MV-4-11 (cell line): ENCODE measurements around the gene SOX2.

Experiments
- DNase-seq: peaks from one replicate; lab custom pipeline; 2025; lab: John Stamatoyannopoulos, UW

SOX2 gene

DNA sequence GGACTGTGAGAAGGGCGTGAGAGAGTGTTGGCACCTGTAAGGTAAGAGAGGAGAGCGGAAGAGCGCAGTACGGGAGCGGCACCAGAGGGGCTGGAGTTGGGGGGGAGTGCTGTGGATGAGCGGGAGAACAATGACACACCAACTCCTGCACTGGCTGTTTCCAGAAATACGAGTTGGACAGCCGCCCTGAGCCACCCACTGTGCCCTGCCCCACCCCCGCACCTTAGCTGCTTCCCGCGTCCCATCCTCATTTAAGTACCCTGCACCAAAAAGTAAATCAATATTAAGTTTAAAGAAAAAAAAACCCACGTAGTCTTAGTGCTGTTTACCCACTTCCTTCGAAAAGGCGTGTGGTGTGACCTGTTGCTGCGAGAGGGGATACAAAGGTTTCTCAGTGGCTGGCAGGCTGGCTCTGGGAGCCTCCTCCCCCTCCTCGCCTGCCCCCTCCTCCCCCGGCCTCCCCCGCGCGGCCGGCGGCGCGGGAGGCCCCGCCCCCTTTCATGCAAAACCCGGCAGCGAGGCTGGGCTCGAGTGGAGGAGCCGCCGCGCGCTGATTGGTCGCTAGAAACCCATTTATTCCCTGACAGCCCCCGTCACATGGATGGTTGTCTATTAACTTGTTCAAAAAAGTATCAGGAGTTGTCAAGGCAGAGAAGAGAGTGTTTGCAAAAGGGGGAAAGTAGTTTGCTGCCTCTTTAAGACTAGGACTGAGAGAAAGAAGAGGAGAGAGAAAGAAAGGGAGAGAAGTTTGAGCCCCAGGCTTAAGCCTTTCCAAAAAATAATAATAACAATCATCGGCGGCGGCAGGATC lies at the start of gene SOX2:
Gene SOX2, plus strand, starts transcription at position 601 of the 811 bp plus-strand sequence. CDS start 436 bp downstream, outside the sequence.
- DNase-seq, result no peak

DNA sequence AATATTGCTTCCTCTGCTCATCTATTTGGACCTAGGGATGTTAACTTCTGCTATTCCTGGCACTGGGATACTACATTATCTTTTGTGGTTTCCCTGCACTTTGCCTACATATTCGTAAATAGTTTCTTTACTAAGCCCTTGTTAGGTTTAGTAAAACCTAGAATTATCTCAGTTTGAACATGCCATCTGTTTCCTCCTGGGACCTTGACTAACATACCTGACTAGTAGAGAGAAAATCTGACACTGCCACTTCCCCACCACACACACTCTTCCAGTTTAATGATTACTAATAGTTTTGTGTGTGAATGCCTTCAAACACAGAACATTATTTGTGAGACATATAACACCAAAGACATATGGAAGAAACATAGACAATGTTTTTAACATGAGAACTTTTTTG lies 28.2 kb upstream of the SOX2 start:
- no peak for DNase-seq

- DNase-seq, result no peak
Observed at GRCh38 chr3:181687190-181687589, 24.5 kb upstream of the SOX2 start.

- no peak for DNase-seq
Observed at GRCh38 chr3:181687731-181688130, 24.0 kb upstream of the SOX2 start.

GRCh38 chr3:181689546-181689945 lies 22.2 kb upstream of the SOX2 start:
- DNase-seq, result no peak

GRCh38 chr3:181690769-181691168 lies 21.0 kb upstream of the SOX2 start:
- no peak for DNase-seq

- DNase-seq, result no peak
Observed at GRCh38 chr3:181691901-181692300, 19.8 kb upstream of the SOX2 start.

DNA sequence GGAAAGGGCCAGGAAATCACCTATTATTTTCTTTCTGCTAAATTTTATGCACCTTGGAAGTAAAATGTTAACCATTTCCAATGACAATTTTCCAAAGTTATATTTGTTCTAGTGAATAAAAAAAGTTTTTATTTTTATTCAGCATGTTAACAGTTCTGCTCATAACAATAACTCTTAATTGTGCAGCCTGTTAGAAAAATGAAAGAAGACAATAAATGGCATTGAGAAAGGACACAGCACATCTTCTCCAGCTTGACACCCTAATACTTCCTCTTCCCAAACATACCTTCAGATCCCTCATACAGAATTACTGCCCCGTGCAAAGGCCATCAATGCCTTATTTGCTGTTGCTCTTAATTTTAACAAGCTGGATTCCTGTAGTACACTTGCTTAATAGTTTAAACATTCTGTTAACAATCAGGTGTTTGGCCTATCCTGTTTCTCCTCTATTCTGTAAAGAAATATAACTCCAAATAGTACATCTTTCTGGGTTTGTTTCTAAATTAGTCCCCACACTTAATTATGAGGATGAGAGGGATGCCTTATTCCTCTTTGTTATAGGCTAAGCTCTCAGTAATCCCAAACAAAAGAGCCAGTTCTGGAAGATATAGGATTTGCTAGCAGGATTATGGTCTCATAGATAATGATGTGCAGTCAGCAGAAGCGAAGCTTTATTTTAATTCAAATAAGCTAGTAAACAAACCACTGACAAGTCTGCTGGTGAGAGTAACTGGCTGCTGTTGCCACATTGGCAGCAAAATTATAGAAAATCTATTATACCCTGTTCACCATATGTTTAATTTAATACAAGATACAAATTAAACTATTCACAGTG lies 19.2 kb upstream of the SOX2 start:
- DNase-seq, result no peak

DNA sequence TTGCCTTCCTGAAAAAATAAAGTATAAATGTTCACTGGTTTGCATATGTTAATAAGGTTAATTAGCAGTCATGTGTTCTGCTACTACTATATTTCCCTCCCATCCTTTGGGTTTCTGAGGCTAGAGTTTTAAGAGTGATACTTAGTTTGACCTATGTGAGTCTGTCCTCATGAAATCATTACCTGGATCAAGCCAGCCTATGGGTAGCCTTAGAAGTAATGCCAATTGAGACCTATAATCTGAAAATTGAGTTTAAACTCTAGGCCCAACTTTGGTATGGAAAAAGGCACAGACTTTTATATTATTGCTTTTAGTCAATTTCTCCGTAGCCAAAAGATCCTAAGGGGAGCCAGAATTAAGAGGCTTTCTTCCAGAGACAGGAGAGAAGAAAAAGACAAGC lies 18.4 kb upstream of the SOX2 start:
- DNase-seq, result no peak

DNA sequence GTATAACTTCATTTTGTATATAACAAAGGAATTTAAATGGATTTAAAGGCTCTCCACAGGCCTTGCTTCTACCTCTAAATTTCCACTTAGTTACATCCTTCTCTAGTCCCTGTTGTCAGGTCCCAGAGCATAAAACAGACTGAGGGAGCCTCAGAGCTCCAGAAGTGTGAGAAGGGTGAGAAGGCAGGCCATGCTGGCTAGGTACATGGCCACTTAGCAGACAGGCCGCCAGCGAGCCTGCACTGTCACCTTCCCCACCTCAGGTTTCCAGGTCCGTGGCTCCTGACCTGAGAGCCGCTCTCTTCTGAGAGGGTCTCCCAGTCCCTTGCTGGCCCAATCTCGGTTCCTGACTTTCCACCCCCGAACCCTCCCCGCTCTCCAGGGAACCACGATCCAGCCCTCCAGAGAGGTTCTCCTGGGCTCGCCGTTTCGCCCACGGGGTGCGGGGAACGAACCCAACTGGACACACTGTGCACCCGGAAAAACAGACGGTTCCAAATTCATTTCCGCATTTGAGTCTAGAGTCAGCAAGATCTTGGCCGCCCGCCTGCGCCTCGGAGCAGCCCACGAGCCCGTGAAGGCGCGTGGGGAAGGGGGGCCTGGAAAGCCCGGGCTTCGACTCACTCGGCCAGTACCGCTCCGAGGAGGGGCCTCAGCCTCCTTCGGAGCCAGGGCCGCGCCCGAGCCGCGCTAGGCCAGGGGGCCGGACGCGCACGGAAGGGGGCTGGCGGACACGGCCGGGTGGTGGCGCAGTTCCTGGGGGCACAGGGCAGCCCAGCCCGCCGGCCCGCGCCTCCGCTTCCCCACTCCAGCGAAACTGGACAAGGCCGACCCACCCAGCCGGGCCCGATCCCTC lies 16.7 kb upstream of the SOX2 start:
- no peak for DNase-seq

DNA sequence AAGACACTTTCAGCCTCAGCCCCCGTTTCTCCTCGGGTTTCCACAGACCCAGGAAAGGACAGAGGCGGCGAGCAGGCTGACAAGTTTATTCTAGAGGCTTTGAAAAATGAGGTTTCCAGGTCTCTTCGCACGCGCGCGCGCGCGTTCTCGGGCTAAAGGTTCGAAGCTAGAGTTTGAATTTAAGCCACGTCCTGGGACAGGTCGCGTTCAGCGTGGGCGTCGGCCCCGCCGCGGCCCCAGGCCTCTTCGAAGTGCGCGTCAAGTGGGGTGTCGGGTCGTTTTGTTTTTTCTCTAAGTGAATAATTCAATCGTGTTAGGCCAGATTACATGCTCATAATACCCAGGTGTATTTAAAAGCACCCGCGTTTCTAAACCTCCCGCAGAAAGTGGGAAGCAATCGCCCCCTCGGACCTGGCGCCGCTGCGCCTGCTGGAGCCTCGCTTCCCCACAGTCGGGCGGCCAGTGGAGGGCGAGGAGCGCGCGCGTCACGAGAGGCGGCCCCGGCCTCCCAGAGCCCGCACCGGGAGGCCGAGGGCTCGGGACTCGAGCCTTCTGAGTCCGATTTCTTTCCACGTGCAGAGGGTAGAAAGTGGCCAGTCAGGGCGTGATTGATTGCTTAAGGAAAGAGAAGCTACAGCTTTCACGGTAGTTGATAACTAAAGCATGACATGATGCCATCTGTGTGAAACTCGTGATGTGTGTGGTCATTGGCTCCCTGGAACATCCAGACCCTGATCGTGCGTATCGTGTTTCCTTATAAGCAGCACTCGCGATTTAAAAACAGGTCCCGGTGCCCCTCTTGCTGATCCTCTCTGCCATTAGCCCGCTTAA lies 15.8 kb upstream of the SOX2 start:
- no peak for DNase-seq

- DNase-seq, result no peak
Observed at GRCh38 chr3:181696626-181697230, 15.0 kb upstream of the SOX2 start.

- DNase-seq, result no peak
Observed at GRCh38 chr3:181698263-181698954, 13.3 kb upstream of the SOX2 start.

GRCh38 chr3:181699171-181699903 lies 12.4 kb upstream of the SOX2 start:
- no peak for DNase-seq

GRCh38 chr3:181700168-181701087 lies 11.3 kb upstream of the SOX2 start:
- DNase-seq, result peak; percentile 59

GRCh38 chr3:181701096-181701495 lies 10.6 kb upstream of the SOX2 start:
- DNase-seq, result no peak

GRCh38 chr3:181703601-181704420 lies 7.9 kb upstream of the SOX2 start:
- DNase-seq, result no peak
